Karpas-422 (cell line): Measurements from ENCODE around the gene PPARA. TPM values are rescaled to one million over a fixed set of nuclear protein-coding genes. Genes with fewer than 3 reads are reported as not detected.

Source experiments
- total RNA-seq: library from RNA; depleted of rRNA; stranded (reverse); fragments of >200 nt; shearing (Covaris generic); gene quantifications from 2 replicates; pipeline ENCODE4 v1.2.3, GENCODE V29; 2014; ENCODE audit warnings: low replicate concordance; rRNA removed

PPARA gene
- total RNA-seq, 1 experiment from 2014 or later, result 23.5 TPM

Other genes with a start within 250 kb of the PPARA start
- not detected in 2 replicates for gene WNT7B, start 173.4 kb upstream of the PPARA start, total RNA-seq
- gene CDPF1, start 99.8 kb downstream of the PPARA start, total RNA-seq, result 9.8 and 20.7 TPM in 2 replicates
- gene PKDREJ, start 112.8 kb downstream of the PPARA start, total RNA-seq, result not detected in 2 replicates
- gene TTC38, start 117.5 kb downstream of the PPARA start, total RNA-seq, result 21.9 and 23.3 TPM in 2 replicates
- 15.3 TPM in 2 replicates for gene GTSE1, start 146.3 kb downstream of the PPARA start, total RNA-seq
- gene TRMU, start 185.2 kb downstream of the PPARA start, total RNA-seq, result 48.4 and 61.0 TPM in 2 replicates